ENCODE data around the gene ATAD3C.
"Not testable (repeated sequence)": the region's sequence is repeated elsewhere in the genome, so short reads cannot be mapped to it uniquely, and the experiment has no call there.

Gene ATAD3C

DNA sequence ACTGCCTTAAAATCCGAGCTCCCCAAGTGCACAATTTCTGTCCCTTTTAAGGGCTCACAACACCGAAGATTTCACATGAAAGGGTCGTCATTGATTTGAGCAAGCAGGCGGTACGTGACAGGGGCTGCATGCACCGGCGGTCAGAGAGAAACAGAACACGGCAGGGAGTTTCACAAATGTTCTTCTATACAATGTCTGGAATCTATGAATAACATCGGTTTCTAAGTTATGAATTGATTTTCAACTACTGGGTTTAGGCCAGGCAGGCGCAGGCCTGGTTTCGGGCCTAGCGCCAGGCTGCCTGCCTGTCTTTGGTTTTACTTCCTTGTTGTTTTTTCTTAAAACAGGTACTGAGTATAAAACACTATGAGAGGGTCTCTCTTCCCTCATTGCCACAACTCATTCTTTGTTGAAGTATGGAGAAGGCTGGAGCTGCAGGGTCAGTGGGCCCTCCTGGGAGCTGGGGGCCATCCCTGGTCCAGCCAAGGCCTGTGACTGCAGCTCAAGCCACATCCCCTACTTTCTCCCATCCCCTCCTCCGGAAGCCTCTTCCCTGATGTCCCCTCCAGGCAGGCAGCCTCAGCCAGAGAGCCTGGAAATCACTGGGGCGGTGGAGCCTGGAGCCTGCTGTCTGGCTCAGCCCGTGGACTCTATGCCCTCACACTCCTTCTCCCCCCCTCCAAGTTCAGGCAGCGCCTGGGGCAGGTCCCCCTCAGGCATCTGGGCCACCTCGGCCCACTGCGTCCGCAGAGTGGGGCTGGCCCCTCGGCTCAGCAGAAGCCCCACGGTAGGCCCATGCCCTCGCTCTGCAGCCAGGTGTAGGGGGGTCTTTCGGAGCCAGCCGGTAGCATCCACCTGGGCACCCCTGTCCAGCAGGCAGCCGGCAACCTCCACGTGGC lies 30.8 kb upstream of the ATAD3C start:
- no peak for DNase-seq (ENCODE audit: low spot score)

- no peak for DNase-seq (ENCODE audit: low spot score)
These were observed 30.1 kb upstream of the ATAD3C start for GRCh38 chr1:1419363-1419812.

DNA sequence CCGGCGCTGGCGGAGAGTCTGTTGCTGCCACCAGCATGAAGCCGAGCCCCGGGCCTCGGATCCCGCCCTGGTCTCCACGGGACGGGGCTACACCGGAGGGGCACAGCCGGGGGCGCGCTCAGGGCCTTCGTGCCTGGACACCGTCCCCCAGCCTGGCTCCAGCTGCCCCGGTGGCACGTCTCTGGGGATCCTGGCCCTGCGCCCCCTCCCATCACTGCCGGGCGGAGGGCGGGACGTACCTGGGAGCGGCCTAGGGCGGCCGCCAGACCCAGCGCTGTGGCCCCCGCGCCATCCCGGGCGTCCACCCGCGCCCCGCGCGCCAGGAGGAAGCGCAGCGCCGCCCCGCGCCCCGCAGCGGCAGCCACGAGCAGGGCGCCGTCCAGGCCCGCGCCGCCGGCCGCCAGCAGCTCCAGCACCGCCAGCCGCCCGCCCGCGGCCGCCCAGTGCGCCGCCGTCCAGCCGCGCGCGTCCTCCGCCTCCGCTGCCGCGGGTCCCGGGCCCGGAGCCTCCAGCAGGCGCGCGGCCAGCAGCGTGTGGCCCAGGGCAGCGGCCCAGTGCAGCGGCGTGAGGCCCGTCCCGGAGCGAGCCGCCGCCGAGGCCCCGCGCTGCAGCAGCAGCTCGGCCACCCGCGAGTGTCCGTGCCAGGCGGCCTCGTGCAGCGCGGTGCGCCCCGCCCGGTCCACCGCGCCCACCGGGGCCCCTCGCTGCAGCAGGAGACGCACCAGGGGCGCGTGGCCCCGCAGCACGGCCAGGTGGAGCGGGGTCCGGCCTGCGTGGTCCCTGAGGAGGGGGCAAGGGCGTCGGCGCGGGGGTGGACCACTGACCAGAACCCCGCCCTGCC lies 29.5 kb upstream of the ATAD3C start:
- no peak for DNase-seq (ENCODE audit: low spot score)

DNA sequence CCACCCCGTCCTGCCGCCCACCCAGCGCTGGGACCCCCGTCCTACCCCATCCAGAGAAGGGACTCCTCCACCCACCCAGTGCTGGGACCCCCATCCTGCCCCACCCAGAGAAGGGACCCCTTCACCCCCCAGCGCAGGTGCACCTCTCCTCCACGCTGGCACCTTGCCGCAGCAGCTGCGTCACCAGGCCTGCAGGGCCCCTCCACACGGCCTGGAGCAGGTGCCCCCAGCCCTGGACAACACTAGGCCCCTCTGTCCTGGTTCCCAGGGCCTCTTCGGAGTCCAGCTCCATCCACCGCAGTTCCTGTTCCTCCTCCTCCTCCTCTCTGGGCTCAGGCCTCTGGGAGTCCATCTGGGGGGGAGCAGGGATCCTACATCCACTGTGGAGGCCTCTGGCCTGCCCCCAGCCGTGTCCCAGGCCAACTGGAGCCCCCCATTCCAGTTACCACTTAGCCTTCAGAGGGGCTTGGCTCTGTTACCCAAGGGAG lies 28.8 kb upstream of the ATAD3C start:
- DNase-seq (ENCODE audit: low spot score) = no peak

GRCh38 chr1:1421147-1421906 lies 28.2 kb upstream of the ATAD3C start, which contains the start of gene ANKRD65:
TSS of gene ANKRD65 (minus strand) at chr1:1421276. CDS start at chr1:1421005, 271 bp downstream.
- DNase-seq (ENCODE audit: low spot score) = no peak

DNA sequence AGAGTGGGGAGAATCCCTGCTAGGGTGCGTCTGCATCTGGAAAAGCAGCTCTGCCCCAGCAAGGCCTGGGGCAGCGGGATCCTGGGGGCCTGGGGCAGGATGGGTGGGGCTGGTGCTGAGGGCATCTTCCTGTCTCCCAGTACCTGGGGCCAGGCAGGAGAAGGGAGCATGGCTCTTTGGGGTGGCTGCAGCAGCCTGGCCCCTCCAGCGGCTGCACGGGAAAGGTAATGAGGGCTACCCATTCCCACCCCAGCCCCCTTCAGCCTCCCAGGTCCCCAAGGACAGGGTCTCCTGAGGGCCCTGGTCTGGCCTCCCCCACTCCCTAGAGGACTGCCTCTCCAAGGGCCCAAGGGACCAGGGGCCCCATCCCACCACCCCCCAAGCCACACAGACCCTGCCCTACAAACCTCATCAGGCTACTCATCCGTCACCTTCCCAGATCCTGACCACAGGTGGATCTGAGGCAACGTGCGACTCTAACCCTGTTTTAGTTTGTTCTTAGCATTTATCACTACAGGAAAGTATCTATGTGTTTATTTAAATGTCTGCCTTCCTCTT lies 27.5 kb upstream of the ATAD3C start:
- no peak for DNase-seq (ENCODE audit: low spot score)

GRCh38 chr1:1422465-1423244 lies 26.8 kb upstream of the ATAD3C start:
- no peak for DNase-seq (ENCODE audit: low spot score)

DNA sequence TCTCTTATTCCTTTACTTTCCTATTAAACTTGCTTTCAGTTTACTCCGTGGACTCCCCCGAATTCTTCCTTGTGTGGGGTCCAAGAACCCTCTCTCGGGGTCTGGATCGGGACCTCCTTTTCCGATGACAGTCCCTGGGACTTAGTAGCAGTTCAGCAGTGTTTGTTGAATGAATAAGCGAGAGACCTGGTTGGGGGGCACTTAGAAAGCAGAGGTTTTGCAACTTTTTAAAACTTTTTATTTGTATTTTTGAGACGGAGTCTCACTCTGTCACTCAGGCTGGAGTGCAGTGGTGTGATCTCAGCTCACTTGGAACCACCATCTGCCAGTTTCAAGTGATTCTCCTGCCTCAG lies 26.3 kb upstream of the ATAD3C start:
- no peak for DNase-seq (ENCODE audit: low spot score)

GRCh38 chr1:1424707-1425106 lies 24.8 kb upstream of the ATAD3C start:
- DNase-seq (ENCODE audit: low spot score) = no peak

DNA sequence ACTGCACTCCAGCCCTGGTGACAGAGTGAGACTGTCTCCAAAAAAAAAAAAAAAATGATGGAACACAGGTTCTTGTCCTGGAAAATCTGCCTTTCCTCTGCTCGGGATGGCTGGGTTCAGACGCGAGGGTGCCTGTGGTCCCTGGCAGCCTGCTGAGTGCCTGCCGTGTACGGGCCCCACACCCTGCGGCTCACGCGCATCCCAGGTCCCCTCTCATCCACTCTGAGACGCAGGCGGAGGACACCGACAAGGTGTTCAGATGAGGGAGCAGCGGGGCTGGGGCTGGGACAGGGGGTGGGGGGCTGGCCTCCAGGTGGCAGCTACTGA lies 24.1 kb upstream of the ATAD3C start:
- DNase-seq (ENCODE audit: low spot score) = no peak

GRCh38 chr1:1425753-1426495 lies 23.6 kb upstream of the ATAD3C start:
- DNase-seq (ENCODE audit: low spot score) = no peak

DNA sequence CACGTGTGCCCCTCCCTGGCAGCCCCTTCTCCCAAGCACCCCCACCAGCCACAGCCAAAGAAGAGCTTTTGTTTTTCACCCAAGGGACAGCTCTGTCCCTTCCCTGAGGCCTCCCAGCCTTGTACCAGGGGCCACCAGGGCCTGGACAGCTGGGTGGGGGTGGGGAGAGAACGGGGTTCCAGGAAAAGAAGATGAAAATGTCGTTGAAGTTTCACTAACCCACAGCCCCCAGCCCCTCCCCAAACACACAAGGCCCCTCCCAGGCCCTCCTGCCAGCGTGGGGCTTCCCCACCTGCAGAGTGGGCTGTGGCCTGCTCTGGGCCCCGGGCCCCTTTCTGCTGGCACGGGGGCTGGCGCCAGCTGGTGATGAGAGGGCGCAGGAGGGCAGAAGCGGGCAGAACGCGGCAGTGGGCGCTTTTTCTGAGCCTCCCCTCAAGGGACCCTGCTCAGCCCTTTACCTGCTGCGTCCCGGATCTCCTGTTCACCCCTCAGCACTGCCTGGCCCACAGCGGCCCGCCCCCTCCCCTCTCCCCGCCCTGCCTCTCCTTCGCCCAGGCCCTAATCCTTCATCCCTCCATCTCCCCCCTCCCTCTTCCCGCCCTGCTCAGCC lies 22.9 kb upstream of the ATAD3C start:
- no peak for DNase-seq (ENCODE audit: low spot score)

GRCh38 chr1:1427106-1427819 lies 22.2 kb upstream of the ATAD3C start:
- no peak for DNase-seq (ENCODE audit: low spot score)

- no peak for DNase-seq (ENCODE audit: low spot score)
These were observed 21.7 kb upstream of the ATAD3C start for GRCh38 chr1:1427820-1428148.

GRCh38 chr1:1428174-1428573 lies 21.3 kb upstream of the ATAD3C start:
- no peak for DNase-seq (ENCODE audit: low spot score)

DNA sequence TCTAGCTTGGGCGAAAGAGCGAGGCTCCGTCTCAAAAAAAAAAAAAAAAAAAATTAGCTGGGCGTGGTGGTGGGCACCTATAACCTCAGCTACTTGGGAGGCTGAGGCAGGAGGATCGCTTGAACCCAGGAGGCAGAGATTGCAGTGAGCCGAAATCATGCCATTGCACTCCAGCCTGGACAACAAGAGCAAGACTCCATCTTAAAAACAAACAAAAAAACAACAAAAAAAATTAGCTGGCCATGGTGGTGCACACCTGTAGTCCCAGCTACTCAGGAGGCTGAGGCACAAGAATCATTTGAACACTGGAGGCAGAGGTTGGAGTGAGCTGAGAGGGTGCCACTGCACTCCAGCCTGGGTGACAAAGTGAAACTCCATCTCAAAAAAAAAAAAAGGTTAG lies 20.5 kb upstream of the ATAD3C start:
- not testable (repeated sequence) for DNase-seq (ENCODE audit: low spot score)

DNA sequence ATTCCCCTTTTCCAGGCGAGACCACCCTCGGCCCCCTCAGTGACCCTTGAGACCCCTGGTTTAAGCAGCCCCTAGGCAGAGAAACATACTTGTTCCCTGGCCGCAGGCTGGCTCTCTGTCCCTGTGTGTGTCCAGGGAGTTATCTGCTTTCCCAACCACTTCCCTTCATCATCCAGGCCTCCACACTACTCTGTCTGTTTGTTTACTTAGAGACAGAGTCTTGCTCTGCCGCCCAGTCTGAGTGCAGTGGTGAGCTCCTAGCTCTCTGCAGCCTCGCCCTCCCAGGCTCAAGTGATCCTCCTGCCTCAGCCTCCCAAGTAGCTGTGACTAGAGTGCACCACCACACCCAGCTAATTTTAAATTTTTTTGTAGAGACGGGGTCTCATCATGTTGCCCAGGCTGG lies 19.8 kb upstream of the ATAD3C start:
- no peak for DNase-seq (ENCODE audit: low spot score)

GRCh38 chr1:1430114-1430982 lies 19.1 kb upstream of the ATAD3C start:
- no peak for DNase-seq (ENCODE audit: low spot score)
